CD14-positive monocyte (primary cell): ENCODE results near the gene CTR9. TPM values are rescaled to one million over a fixed set of nuclear protein-coding genes. Genes with fewer than 3 reads are reported as not detected.
A peak's percentile ranks its signal among the peaks of the same experiment; 100 is the strongest.

Experiments used
- DNase-seq, 3 donors: peaks; one replicate each; pipeline ENCODE4 v3.0.0-alpha.2; 2011 to 2022
- H2AFZ ChIP-seq: 2 replicates; pipeline ENCODE4 v1.6.0; 2012; ENCODE audit warnings: mild to moderate bottlenecking, low read depth, low read length, inconsistent platforms; ENCODE audit not compliant: insufficient read depth, poor library complexity, severe bottlenecking
- H3K27ac ChIP-seq, 2 donors: 1 replicate in 1 of 2; 2 replicates in 1 of 2; pipeline ENCODE4 v1.5.1; 2012 to 2013; ENCODE audit warnings: low read length in 2 of 2, control low read depth in 1 of 2, inconsistent platforms in 1 of 2, low read depth in 1 of 2, mild to moderate bottlenecking in 1 of 2
- H3K27me3 ChIP-seq, 2 donors: one replicate each; pipeline versions ENCODE4 v1.6.0 to v1.6.1; 2011 to 2013; ENCODE audit warnings: low read length in 2 of 2; ENCODE audit not compliant: control insufficient read depth in 2 of 2, insufficient read depth in 2 of 2
- H3K36me3 ChIP-seq, 2 donors: replicated peaks in 1 of 2; 1 replicate in 1 of 2; 2 replicates in 1 of 2; pipeline versions ENCODE4 v1.5.1 to v1.6.1; 2012 to 2013; ENCODE audit warnings: low read length in 2 of 2, control low read depth in 1 of 2, inconsistent platforms in 1 of 2, mild to moderate bottlenecking in 1 of 2; ENCODE audit not compliant: insufficient read depth in 2 of 2, control insufficient read depth in 1 of 2
- H3K4me1 ChIP-seq, 2 donors: 1 replicate in 1 of 2; 2 replicates in 1 of 2; pipeline versions ENCODE4 v1.5.1 to v1.6.1; 2012 to 2013; ENCODE audit warnings: low read length in 2 of 2, control low read depth in 1 of 2, inconsistent platforms in 1 of 2, mild to moderate bottlenecking in 1 of 2, moderate library complexity in 1 of 2; ENCODE audit not compliant: insufficient read depth in 2 of 2, control insufficient read depth in 1 of 2
- H3K4me2 ChIP-seq: replicated peaks from 2 replicates; pipeline ENCODE3; 2012; ENCODE audit warnings: low read length, moderate library complexity, mild to moderate bottlenecking; ENCODE audit not compliant: poor library complexity, severe bottlenecking; ENCODE audit errors: extremely low read depth
- H3K4me3 ChIP-seq, 3 experiments: fragments of 200-600 bp in 1 of 3; sonication (generic) in 1 of 3; replicated peaks in 1 of 3; 1 replicate in 2 of 3; 2 replicates in 1 of 3; pipeline ENCODE4 v1.5.1; 2011 to 2013; ENCODE audit warnings: low read length in 3 of 3, mild to moderate bottlenecking in 3 of 3, control low read depth in 2 of 3, low read depth in 2 of 3, inconsistent platforms in 1 of 3, moderate library complexity in 1 of 3
- H3K79me2 ChIP-seq: 2 replicates; pipeline ENCODE4 v1.6.0; 2012; ENCODE audit warnings: mild to moderate bottlenecking, control low read depth, inconsistent platforms, low read length, moderate library complexity; ENCODE audit not compliant: insufficient read depth
- H3K9ac ChIP-seq: 2 replicates; pipeline ENCODE4 v1.6.0; 2017; ENCODE audit warnings: low read length, mild to moderate bottlenecking; ENCODE audit not compliant: insufficient read depth, poor library complexity, severe bottlenecking
- H3K9me3 ChIP-seq, 2 donors: replicated peaks in 1 of 2; 1 replicate in 1 of 2; 2 replicates in 1 of 2; pipeline versions ENCODE4 v1.5.1 to v1.6.1; 2012 to 2013; ENCODE audit warnings: low read length in 2 of 2, control low read depth in 1 of 2; ENCODE audit not compliant: control insufficient read depth in 1 of 2, insufficient read depth in 1 of 2
- H4K20me1 ChIP-seq: 2 replicates; pipeline ENCODE4 v1.6.0; 2012; ENCODE audit warnings: mild to moderate bottlenecking, low read length, control low read depth, moderate library complexity; ENCODE audit not compliant: insufficient read depth
- H3K27ac Mint-ChIP-seq, 7 donors: one replicate each; pipeline ENCODE4 v1.8.0; 2020; ENCODE audit warnings: mild to moderate bottlenecking in 7 of 7, mixed read lengths in 7 of 7, moderate library complexity in 6 of 7, inconsistent platforms in 2 of 7
- H3K27me3 Mint-ChIP-seq, 3 donors: one replicate each; pipeline ENCODE4 v1.8.0; 2021 to 2022; ENCODE audit warnings: low read depth in 3 of 3, mild to moderate bottlenecking in 3 of 3, mixed read lengths in 3 of 3, moderate library complexity in 3 of 3, inconsistent platforms in 1 of 3
- H3K36me3 Mint-ChIP-seq, 2 donors: one replicate each; pipeline ENCODE4 v1.8.0; 2020; ENCODE audit warnings: mixed read lengths in 2 of 2, inconsistent platforms in 1 of 2, mild to moderate bottlenecking in 1 of 2
- H3K4me1 Mint-ChIP-seq: one replicate; pipeline ENCODE4 v1.8.0; 2020; ENCODE audit warnings: mild to moderate bottlenecking, mixed read lengths
- H3K4me3 Mint-ChIP-seq, 2 donors: one replicate each; pipeline ENCODE4 v1.8.0; 2020; ENCODE audit warnings: mild to moderate bottlenecking in 2 of 2, mixed read lengths in 2 of 2, moderate library complexity in 1 of 2
- H3K9me3 Mint-ChIP-seq, 7 donors: one replicate each; pipeline ENCODE4 v1.8.0; 2020 to 2022; ENCODE audit warnings: mixed read lengths in 7 of 7, mild to moderate bottlenecking in 6 of 7, moderate library complexity in 6 of 7, inconsistent platforms in 2 of 7
- CTCF ChIP-seq: fragments of 200-600 bp; IDR thresholded peaks from one replicate; pipeline ENCODE4 v1.8.0; 2022; ENCODE audit warnings: antibody characterized with exemption, mild to moderate bottlenecking
- WGBS: methylation state at CpG from one replicate; pipeline ENCODE4 v1.1.5; 2013; ENCODE audit warnings: missing lambda C conversion rate; ENCODE audit not compliant: insufficient coverage; 5-methylcytosine and 5-hydroxymethylcytosine counted together
- intact Hi-C, 2 donors: fragments of 100-400 bp; cut with micrococcal nuclease; formaldehyde crosslinking; loops; one replicate each; pipeline versions ENCODE4 v1.15.0 to v1.15.1; 2023
- polyA plus RNA-seq, 3 donors: library from polyadenylated mRNA; depleted of rRNA in 1 of 3; unstranded in 2 of 3; stranded (reverse) in 1 of 3; fragments of 300-500 nt in 2 of 3; fragments of >200 nt in 1 of 3; fragmentation: Illumina TruSeq in 2 of 3; gene quantifications; 1 replicate in 2 of 3; 2 replicates in 1 of 3; pipeline ENCODE4 v1.2.3, GENCODE V29; 2012 to 2021

Gene CTR9
- polyA plus RNA-seq, 3 donors: 5.0 to 37.5 (median 18.3) TPM

GRCh38 chr11:10744206-10744605 lies 6.8 kb upstream of the CTR9 start:
- intact Hi-C loops: no loop called here
- H3K27ac ChIP-seq: no peak overlapping the region
- no peak overlapping the region for H3K4me3 ChIP-seq
- Mint-ChIP-seq H3K27me3 (peaks cover 0 to 1% (median 0%) of the 10 kb centered on the region in 3 donors), H3K4me1 (peaks cover 28% of the 10 kb centered on the region), H3K36me3 (no peaks in the 10 kb centered on the region), H3K4me3 (no peak overlapping the region), H3K27ac (no peak overlapping the region), H3K9me3 (no peaks in the 10 kb centered on the region)
- WGBS: 80% methylated on average over 1 of the region's 3 CpGs
- no peaks in the 10 kb centered on the region for H3K9me3 ChIP-seq
- no peak for DNase-seq
- peak overlapping the region; percentile 59 for H3K4me2 ChIP-seq
- H3K36me3 ChIP-seq: no peaks in the 10 kb centered on the region
- no peaks in the 10 kb centered on the region for H3K27me3 ChIP-seq
- H4K20me1 ChIP-seq: no peaks in the 10 kb centered on the region
- no peaks in the 10 kb centered on the region for H3K79me2 ChIP-seq
- H2AFZ ChIP-seq: peak overlapping the region; percentile 75
- H3K4me1 ChIP-seq: peaks cover 9 to 13% of the 10 kb centered on the region in 2 donors
- no peak for TF ChIP-seq CTCF
- H3K9ac ChIP-seq: no peak overlapping the region

- H3K9me3 Mint-ChIP-seq: no peaks in the 10 kb centered on the region
- no peak overlapping the region for H3K27ac ChIP-seq
- no peak overlapping the region for H3K4me3 Mint-ChIP-seq
- no peaks in the 10 kb centered on the region for H3K27me3 ChIP-seq
- peaks cover 20 to 26% of the 10 kb centered on the region in 2 donors for H3K4me1 ChIP-seq
- intact Hi-C loops: no loop called here
- H3K27ac Mint-ChIP-seq: no peak overlapping the region
- H3K4me3 ChIP-seq: no peak overlapping the region
- no peak overlapping the region for H2AFZ ChIP-seq
- WGBS: no CpG with 5 or more reads among the region's 2 CpGs
- no peak for DNase-seq
- no peaks in the 10 kb centered on the region for H4K20me1 ChIP-seq
- H3K36me3 ChIP-seq: no peaks in the 10 kb centered on the region
- H3K9me3 ChIP-seq: no peaks in the 10 kb centered on the region
- H3K4me1 Mint-ChIP-seq: peaks cover 32% of the 10 kb centered on the region
- H3K27me3 Mint-ChIP-seq: peaks cover 0 to 1% (median 0%) of the 10 kb centered on the region in 3 donors
- no peak overlapping the region for H3K4me2 ChIP-seq
- H3K36me3 Mint-ChIP-seq: no peaks in the 10 kb centered on the region
- peaks cover 7% of the 10 kb centered on the region for H3K79me2 ChIP-seq
- no peak overlapping the region for H3K9ac ChIP-seq
- TF ChIP-seq CTCF: no peak
Observed at GRCh38 chr11:10746871-10747270, 4.2 kb upstream of the CTR9 start.
